GM18502 (cell line): ENCODE results near the gene SEPTIN10.

Experiments used
- ATAC-seq: cut with Tn5 transposase; IDR thresholded peaks from one replicate; pipeline ENCODE4 v1.9.1; 2021; ENCODE audit warnings: mild to moderate bottlenecking; ENCODE audit not compliant: unreplicated experiment, poor library complexity

Gene SEPTIN10

DNA sequence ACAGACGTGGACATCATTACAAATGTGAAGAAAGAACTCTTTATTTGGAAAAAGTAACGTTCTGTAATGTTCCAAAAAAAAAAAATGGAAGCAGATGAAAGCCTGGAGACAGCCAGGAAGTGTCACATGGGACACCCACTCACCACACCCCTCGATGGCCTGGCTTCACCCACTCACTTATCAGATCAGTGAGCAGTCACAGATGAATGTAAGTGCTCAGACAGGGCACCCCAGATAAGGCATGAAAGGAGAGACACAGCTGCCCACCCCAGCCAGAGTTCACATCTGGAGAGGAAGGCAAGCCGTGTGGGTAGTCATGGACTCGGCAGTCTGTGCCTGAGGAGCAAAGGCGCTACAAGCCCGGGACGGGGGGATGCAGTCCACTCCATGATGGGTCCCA is 105.2 kb downstream of the SEPTIN10 start:
- no peak for ATAC-seq

DNA sequence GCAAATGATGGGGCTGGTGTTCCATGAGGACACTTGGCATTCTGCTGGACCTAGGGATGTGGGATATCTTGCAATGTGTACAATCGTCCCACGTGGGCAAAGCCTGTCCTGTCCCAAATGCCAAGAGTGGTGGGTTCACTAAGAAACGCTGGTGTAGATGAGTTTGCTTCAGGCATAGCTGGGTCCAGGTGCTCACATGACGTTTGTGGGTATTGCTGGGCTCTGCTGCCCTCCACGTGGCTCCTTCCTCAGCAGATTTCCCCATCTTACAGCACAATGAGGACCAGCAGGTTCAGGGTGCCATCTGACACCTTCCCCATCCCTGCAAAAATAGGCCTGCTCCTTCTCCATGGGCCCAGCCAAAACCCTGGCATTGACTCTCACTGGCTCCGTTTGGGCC is 105.9 kb downstream of the SEPTIN10 start:
- ATAC-seq: no peak

DNA sequence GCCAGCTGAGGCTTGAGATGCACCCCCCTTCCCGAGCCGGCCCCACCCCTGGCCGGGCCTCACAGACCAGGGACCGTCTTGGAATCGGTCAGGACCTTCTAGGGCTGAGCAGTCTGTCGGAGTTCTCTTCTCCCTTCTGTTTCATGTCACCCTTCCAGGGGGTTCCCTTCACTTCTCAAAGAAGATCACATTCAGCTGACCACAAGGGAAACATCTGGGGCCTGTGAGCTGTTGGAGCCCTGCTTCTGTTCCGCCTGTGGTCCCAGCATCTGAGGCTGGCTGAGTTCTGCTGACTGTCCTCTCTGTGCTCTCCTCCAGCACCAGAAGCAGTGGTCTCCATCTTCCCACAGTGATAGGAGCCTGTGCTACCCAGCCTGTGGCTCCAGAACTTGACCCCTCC is 106.5 kb downstream of the SEPTIN10 start:
- ATAC-seq: no peak

DNA sequence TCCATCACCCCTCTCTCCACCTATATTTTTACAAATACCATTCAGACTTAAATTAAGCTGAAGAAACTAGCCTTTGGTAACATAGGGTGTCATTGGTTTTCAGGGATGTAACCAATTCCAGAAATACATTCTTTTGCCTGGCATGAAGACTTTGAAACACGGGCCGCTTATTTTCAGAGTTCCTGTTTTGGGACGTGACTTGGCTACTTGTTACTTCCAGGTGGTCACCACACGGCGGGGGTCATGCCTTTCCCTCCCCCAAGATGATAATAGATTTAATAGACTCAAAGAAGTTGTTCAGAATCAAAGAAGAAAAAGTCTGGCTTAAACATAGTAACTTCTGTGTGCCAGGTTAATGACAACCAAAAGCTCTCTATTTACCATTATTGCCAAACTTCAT is 110.6 kb downstream of the SEPTIN10 start:
- no peak for ATAC-seq

DNA sequence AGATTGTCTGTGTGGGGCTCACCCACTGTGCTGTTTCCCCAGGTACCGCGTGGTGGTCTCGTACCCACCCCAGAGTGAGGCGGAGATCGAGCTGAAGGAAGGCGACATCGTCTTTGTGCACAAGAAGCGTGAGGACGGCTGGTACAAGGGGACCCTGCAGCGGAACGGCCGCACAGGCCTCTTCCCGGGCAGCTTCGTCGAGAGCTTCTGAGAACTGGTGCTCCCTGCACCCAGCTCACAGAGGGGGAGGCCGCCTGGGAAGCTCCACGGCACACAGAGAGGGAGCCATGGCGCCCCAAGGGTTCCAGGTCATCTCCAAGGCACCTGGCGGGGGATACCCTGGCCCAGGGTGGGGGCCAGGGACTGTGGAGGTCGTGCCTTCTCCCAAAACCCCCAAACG is 112.3 kb downstream of the SEPTIN10 start:
- ATAC-seq: no peak

DNA sequence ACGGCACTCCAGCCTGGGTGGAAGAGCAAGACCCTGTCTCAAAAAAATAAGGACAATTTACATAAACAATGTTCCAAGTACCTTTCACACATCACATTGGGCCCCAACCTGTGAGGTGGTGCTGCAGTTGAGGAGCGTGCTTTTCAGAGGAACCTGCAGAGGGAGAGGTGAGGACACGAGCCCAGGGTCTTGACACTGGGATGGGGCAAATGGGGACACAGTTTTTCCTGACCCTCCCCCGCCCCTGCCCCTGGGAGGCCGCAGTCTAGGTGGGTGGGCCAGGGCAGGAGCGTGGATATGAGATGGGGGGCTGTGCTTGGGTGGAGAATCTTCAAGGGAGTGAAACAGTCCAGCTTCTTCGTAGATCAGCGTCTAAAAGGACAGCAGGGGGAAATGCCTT is 112.9 kb downstream of the SEPTIN10 start:
- no peak for ATAC-seq

DNA sequence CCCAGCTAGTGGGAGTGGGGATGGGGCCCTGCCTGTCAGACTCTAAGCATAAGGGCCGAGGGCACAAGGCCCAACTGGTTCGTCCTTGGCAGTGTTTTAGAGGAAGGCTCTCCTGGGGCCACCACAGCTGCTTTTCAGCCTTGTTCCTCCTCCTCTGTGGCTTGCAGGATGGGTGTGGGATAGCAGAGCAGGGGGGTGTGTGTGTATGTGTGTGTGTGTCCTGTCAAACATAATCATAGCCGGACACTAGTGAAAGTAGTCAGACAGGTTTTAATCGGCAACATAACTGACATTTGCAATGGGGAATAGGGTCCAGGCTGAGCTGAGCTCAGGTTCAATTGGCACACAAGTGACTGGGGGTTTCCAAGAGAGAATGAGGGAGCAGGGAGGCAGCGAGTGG is 114.2 kb downstream of the SEPTIN10 start:
- ATAC-seq: no peak

DNA sequence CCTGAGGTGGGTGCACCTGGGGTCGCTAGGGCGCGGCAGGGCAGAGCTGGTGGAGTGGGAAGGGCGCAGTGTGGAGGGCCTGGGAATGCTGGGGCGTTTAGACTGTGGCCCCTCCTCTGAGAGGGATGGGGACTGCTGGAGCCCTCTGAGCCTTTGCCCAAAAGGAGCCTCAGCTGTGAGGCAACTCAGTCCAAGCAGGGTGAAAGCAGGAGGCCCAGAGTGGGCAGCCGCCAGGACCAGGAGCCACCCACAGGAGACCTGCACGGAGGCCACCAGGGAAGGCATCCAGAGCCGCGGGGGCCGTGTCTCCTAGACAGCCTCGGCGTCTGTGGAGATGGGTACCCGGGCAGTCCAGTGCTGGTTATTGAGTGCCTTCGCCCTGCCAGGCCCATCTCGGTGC is 114.9 kb downstream of the SEPTIN10 start:
- ATAC-seq: no peak

DNA sequence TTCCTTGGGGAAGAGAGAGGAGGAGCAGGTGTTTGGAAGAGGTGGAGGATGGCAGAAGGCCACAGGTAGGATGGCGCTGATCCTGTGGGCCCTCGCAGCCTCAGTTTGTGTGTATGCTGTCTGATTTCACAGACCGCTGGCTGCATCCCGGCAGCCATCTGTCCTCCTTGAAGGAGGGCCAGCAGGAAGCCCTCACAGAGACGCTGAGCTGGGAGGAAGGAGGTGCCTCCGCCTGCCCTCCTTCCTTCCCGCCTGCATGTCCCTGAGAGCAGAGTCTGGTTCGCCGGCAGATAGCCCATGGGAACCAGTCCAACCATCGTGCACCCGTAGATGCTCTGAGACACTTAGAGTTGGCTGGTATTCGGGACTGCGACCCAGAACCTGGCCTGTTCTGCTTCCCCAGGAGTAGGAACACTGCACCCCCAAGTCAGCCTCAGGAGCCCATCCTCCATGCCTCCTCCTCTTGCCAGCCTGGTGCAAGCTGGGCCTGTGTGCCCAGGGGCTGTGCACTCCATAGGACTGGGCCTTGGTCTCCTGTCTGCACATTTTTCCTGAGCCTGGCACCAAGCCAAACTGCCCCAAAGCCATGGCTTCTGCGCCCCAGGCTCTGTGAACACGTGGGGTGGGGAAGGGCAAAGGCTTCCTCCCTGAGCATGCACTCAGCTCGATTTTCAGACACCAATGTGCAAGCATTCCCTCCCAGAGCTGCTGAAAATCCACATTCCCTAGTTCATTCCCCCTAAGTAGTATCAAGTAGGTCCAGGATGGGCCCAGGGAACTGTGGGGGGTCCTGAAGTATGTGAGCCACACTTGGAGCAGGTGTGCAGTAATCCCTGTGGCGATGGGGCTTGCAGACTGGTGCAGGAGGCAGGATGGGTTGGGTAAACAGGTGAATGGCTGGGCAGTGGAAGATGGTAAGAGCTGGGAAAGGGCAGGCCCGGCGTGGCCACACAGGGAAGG is 115.6 kb downstream of the SEPTIN10 start:
- no peak for ATAC-seq

DNA sequence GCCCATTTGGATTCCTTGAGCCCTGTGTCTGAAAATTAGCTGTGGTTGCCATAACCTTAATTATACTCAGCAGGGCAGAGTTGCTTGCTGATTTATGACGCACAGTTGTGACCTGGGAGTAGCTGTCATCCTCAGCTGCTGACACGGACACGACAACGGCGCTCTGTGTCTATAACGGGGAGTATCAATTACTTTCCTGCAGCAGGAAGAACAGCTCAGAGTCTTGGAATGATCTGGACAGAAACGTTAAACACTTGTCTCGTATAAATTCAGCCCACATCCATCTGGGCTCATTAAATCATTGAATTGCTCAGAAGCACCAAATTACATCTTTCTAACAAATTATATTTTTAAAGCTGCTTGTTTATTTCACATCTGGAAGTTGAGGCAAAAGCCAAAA is 116.3 kb downstream of the SEPTIN10 start:
- no peak for ATAC-seq

DNA sequence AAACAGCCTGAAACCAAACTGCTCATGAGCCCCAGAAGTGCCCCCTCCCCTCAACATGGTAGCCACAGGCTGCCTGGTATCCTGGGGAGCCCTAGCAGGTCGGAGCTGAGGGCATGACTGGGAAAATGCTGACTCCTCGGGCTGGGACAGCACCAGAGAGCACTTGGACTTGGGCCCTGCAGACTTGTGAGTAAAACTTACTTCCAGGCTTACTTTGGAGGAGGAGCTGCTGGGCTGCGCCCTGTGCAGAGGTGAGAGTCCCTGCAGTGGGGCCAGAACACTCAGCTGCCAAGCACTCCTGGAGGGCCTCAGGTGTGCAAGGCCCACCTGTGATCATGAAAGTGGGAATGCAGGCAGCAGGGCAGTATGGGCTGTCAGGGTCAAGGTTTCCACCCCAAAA is 119.4 kb downstream of the SEPTIN10 start:
- no peak for ATAC-seq

DNA sequence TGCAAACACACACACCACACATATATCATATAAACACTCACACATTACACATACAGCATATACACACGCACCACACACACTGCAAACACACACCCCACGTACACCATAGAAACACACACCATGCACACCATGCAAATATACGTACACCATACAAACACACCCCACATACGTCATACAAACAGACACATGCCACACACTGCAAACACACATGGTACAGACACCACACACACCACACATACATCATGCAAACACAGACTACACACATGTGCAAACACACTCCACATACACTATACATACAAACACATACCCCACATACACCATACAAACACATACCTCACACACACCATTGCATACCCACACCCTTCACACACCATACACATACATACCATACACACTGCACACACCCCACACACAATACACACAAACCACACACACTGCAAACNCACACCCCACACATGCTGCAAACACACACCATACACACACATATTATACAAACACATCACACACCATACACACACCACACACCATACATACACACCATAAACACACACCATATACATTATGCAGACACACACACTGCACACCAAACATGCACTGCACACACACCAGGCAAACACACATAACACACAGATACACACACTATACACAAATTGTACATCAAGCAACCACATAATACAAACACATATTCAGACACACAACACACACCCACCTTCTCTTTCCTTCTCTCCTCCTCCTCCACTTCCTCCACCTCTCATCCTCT is 120.4 kb downstream of the SEPTIN10 start:
- ATAC-seq: no peak
